Neural cell (in vitro differentiated cells): ENCODE data around the gene RTTN.

Experiments used
- EP300 ChIP-seq: fragments of 450-650 bp; conservative IDR thresholded peaks from 2 replicates; pipeline ENCODE4 v1.6.1; 2014; ENCODE audit warnings: antibody characterized with exemption, mild to moderate bottlenecking, moderate library complexity; ENCODE audit not compliant: poor library complexity, severe bottlenecking
- EZH2 ChIP-seq: fragments of 200-600, 300-800 bp; shearing (Covaris generic), sonication (generic); IDR thresholded peaks from 2 replicates; pipeline ENCODE4 v1.6.1; 2014; ENCODE audit warnings: antibody characterized with exemption, low read length, borderline replicate concordance, mild to moderate bottlenecking; ENCODE audit not compliant: insufficient read depth, poor library complexity, severe bottlenecking
- RAD21 ChIP-seq: fragments of 450-650 bp; conservative IDR thresholded peaks from 2 replicates; pipeline ENCODE4 v1.6.1; 2014; ENCODE audit warnings: antibody characterized with exemption, mild to moderate bottlenecking, moderate library complexity
- SMC3 ChIP-seq: fragments of 450-650 bp; conservative IDR thresholded peaks from 2 replicates; pipeline ENCODE4 v1.6.1; 2014; ENCODE audit warnings: antibody characterized with exemption, mild to moderate bottlenecking, moderate library complexity; ENCODE audit not compliant: poor library complexity
- TF ChIP-seq, protein P1 (sequence below): fragments of 450-650 bp; IDR thresholded peaks from 2 replicates; pipeline ENCODE4 v1.5.1; 2014; ENCODE audit warnings: antibody characterized with exemption, mild to moderate bottlenecking, moderate library complexity; ENCODE audit not compliant: poor library complexity, severe bottlenecking
- TF ChIP-seq, protein P2 (sequence below): IDR thresholded peaks from 2 replicates; pipeline ENCODE4 v1.6.1; 2012; ENCODE audit warnings: borderline replicate concordance

DNA sequence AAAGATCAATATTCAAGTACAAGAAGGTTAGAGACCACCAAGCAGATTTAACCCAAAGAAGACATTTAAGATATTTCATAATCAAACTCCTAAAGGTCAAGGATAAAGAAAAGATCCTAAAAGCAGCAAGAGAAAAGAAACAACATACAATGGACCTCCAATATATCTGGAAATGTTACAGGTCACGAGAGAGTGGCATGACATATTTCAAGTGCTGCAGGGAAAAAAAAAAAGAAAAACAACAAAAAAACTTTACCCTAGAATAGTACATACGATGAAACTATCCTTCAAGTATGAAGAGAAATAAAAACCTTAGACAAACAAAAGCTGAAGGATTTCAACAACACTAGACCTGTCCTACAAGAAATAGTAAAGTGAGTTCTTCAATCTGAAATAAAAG lies 166.3 kb downstream of the RTTN start:
- TF ChIP-seq RAD21 (no peak), SMC3 (no peak), EP300 (no peak), EZH2 (no peak)
- TF ChIP-seq, protein P1, sequence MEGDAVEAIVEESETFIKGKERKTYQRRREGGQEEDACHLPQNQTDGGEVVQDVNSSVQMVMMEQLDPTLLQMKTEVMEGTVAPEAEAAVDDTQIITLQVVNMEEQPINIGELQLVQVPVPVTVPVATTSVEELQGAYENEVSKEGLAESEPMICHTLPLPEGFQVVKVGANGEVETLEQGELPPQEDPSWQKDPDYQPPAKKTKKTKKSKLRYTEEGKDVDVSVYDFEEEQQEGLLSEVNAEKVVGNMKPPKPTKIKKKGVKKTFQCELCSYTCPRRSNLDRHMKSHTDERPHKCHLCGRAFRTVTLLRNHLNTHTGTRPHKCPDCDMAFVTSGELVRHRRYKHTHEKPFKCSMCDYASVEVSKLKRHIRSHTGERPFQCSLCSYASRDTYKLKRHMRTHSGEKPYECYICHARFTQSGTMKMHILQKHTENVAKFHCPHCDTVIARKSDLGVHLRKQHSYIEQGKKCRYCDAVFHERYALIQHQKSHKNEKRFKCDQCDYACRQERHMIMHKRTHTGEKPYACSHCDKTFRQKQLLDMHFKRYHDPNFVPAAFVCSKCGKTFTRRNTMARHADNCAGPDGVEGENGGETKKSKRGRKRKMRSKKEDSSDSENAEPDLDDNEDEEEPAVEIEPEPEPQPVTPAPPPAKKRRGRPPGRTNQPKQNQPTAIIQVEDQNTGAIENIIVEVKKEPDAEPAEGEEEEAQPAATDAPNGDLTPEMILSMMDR = no peak
- TF ChIP-seq, protein P2, sequence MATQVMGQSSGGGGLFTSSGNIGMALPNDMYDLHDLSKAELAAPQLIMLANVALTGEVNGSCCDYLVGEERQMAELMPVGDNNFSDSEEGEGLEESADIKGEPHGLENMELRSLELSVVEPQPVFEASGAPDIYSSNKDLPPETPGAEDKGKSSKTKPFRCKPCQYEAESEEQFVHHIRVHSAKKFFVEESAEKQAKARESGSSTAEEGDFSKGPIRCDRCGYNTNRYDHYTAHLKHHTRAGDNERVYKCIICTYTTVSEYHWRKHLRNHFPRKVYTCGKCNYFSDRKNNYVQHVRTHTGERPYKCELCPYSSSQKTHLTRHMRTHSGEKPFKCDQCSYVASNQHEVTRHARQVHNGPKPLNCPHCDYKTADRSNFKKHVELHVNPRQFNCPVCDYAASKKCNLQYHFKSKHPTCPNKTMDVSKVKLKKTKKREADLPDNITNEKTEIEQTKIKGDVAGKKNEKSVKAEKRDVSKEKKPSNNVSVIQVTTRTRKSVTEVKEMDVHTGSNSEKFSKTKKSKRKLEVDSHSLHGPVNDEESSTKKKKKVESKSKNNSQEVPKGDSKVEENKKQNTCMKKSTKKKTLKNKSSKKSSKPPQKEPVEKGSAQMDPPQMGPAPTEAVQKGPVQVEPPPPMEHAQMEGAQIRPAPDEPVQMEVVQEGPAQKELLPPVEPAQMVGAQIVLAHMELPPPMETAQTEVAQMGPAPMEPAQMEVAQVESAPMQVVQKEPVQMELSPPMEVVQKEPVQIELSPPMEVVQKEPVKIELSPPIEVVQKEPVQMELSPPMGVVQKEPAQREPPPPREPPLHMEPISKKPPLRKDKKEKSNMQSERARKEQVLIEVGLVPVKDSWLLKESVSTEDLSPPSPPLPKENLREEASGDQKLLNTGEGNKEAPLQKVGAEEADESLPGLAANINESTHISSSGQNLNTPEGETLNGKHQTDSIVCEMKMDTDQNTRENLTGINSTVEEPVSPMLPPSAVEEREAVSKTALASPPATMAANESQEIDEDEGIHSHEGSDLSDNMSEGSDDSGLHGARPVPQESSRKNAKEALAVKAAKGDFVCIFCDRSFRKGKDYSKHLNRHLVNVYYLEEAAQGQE = no peak
